Endothelial cell of umbilical vein (primary cell): ENCODE results near the gene FSCB.

ENCODE experiments used
- EZH2 ChIP-seq: IDR thresholded peaks from 2 replicates; pipeline ENCODE4 v1.6.1; 2012; ENCODE audit warnings: borderline replicate concordance, low read depth, mild to moderate bottlenecking, moderate library complexity, low read length, inconsistent platforms; ENCODE audit not compliant: severe bottlenecking
- GATA2 ChIP-seq: IDR thresholded peaks from 2 replicates; pipeline ENCODE4 v1.7.0; 2011; ENCODE audit warnings: low read depth, mild to moderate bottlenecking, moderate library complexity, mixed read lengths, low read length; ENCODE audit not compliant: insufficient read length, insufficient read depth
- JUN ChIP-seq: IDR thresholded peaks from 2 replicates; pipeline ENCODE4 v1.6.1; 2011; ENCODE audit warnings: borderline replicate concordance, low read depth; ENCODE audit not compliant: insufficient read length, insufficient read depth
- MYC ChIP-seq: IDR thresholded peaks from one replicate; pipeline ENCODE4 v1.6.1; 2011; ENCODE audit warnings: mild to moderate bottlenecking, low read depth, low read length
- POLR2A ChIP-seq: IDR thresholded peaks from 2 replicates; pipeline ENCODE4 v1.6.1; 2012; ENCODE audit warnings: low read depth, mild to moderate bottlenecking, control low read depth, low read length
- POLR2AphosphoS5 ChIP-seq: IDR thresholded peaks from 2 replicates; pipeline ENCODE4 v1.6.1; 2012; ENCODE audit warnings: low read depth, mild to moderate bottlenecking, control low read depth, low read length, moderate library complexity; ENCODE audit not compliant: insufficient read depth
- TF ChIP-seq, protein P1 (sequence below), 2 donors: IDR thresholded peaks; 1 replicate in 1 of 2; 2 replicates in 1 of 2; pipeline ENCODE4 v1.5.1; 2011; ENCODE audit warnings: low read length in 2 of 2, mild to moderate bottlenecking in 2 of 2, moderate library complexity in 2 of 2, control low read depth in 1 of 2, inconsistent platforms in 1 of 2, low read depth in 1 of 2; ENCODE audit not compliant: insufficient read depth in 1 of 2; ENCODE audit errors: extremely low read depth in 1 of 2
- TF ChIP-seq, protein P2 (sequence below): IDR thresholded peaks from 2 replicates; pipeline ENCODE4 v1.6.1; 2011; ENCODE audit not compliant: insufficient read depth, insufficient read length

- TF ChIP-seq JUN (no peak), EZH2 (no peak), POLR2AphosphoS5 (no peak), MYC (no peak), POLR2A (no peak), GATA2 (no peak)
- TF ChIP-seq, protein P1, sequence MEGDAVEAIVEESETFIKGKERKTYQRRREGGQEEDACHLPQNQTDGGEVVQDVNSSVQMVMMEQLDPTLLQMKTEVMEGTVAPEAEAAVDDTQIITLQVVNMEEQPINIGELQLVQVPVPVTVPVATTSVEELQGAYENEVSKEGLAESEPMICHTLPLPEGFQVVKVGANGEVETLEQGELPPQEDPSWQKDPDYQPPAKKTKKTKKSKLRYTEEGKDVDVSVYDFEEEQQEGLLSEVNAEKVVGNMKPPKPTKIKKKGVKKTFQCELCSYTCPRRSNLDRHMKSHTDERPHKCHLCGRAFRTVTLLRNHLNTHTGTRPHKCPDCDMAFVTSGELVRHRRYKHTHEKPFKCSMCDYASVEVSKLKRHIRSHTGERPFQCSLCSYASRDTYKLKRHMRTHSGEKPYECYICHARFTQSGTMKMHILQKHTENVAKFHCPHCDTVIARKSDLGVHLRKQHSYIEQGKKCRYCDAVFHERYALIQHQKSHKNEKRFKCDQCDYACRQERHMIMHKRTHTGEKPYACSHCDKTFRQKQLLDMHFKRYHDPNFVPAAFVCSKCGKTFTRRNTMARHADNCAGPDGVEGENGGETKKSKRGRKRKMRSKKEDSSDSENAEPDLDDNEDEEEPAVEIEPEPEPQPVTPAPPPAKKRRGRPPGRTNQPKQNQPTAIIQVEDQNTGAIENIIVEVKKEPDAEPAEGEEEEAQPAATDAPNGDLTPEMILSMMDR (IDR thresholded peaks at IDR 0.05; ENCODE audit: extremely low read depth in 1 of 2, insufficient read depth in 1 of 2, low read depth in 1 of 2, low read length in 2 of 2): no peak
- TF ChIP-seq, protein P2, sequence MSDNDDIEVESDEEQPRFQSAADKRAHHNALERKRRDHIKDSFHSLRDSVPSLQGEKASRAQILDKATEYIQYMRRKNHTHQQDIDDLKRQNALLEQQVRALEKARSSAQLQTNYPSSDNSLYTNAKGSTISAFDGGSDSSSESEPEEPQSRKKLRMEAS: no peak
These were observed 18.2 kb upstream of the FSCB start for GRCh38 chr14:44525237-44525636.
